Mesenchymal stem cell (in vitro differentiated cells and primary cell): ENCODE results near the gene CACNG4.
A peak's percentile ranks its signal among the peaks of the same experiment; 100 is the strongest.

ENCODE experiments used
- DNase-seq: peaks from one replicate; pipeline ENCODE4 v3.0.0-alpha.2; 2013
- H2AFZ ChIP-seq: one replicate; pipeline ENCODE4 v1.6.1; 2013; ENCODE audit warnings: low read depth, mild to moderate bottlenecking, control low read depth, inconsistent platforms, low read length, moderate library complexity
- H2AK5ac ChIP-seq: 2 replicates; pipeline ENCODE4 v1.6.1; 2013; ENCODE audit warnings: low read length, moderate library complexity, mild to moderate bottlenecking, inconsistent platforms; ENCODE audit not compliant: severe bottlenecking
- H2BK120ac ChIP-seq: one replicate; pipeline ENCODE4 v1.6.1; 2013; ENCODE audit warnings: low read depth, mild to moderate bottlenecking, inconsistent platforms, low read length, moderate library complexity
- H2BK12ac ChIP-seq, 2 experiments: one replicate each; pipeline ENCODE4 v1.6.1; 2013; ENCODE audit warnings: inconsistent platforms in 2 of 2, low read length in 2 of 2, mild to moderate bottlenecking in 2 of 2, moderate library complexity in 2 of 2, control low read depth in 1 of 2
- H2BK15ac ChIP-seq: one replicate; pipeline ENCODE4 v1.6.1; 2013; ENCODE audit warnings: mild to moderate bottlenecking, low read depth, inconsistent platforms; ENCODE audit not compliant: poor library complexity, severe bottlenecking
- H2BK5ac ChIP-seq: 2 replicates; pipeline ENCODE4 v1.6.1; 2013; ENCODE audit warnings: low read depth, mild to moderate bottlenecking, low read length, control low read depth, inconsistent platforms; ENCODE audit not compliant: poor library complexity, severe bottlenecking
- H3K14ac ChIP-seq, 2 experiments: one replicate each; pipeline ENCODE4 v1.6.1; 2013; ENCODE audit warnings: inconsistent platforms in 2 of 2, low read length in 2 of 2, control low read depth in 1 of 2, mild to moderate bottlenecking in 1 of 2, moderate library complexity in 1 of 2
- H3K18ac ChIP-seq, 2 experiments: one replicate each; pipeline ENCODE4 v1.6.1; 2013; ENCODE audit warnings: inconsistent platforms in 2 of 2, low read length in 2 of 2, control low read depth in 1 of 2, low read depth in 1 of 2, mild to moderate bottlenecking in 1 of 2
- H3K23ac ChIP-seq, 2 experiments: one replicate each; pipeline ENCODE4 v1.6.1; 2013; ENCODE audit warnings: inconsistent platforms in 2 of 2, low read length in 2 of 2, mild to moderate bottlenecking in 2 of 2, moderate library complexity in 2 of 2, control low read depth in 1 of 2
- H3K27ac ChIP-seq: 2 replicates; pipeline ENCODE4 v1.5.1; 2013; ENCODE audit warnings: mild to moderate bottlenecking, moderate library complexity, low read length, control low read depth, inconsistent platforms; ENCODE audit not compliant: poor library complexity, severe bottlenecking
- H3K27me3 ChIP-seq, 2 experiments: 2 replicates each; pipeline versions ENCODE4 v1.6.1 to v1.7.0; 2013; ENCODE audit warnings: low read length in 2 of 2, mild to moderate bottlenecking in 2 of 2, moderate library complexity in 2 of 2, control low read depth in 1 of 2, inconsistent platforms in 1 of 2; ENCODE audit not compliant: control insufficient read depth in 1 of 2, insufficient read depth in 1 of 2
- H3K36me3 ChIP-seq, 2 experiments: 2 replicates each; pipeline versions ENCODE4 v1.6.1 to v1.7.0; 2013; ENCODE audit warnings: low read length in 2 of 2, control low read depth in 1 of 2, inconsistent platforms in 1 of 2, low read depth in 1 of 2, mild to moderate bottlenecking in 1 of 2; ENCODE audit not compliant: insufficient read depth in 2 of 2, control insufficient read depth in 1 of 2
- H3K4ac ChIP-seq, 2 experiments: one replicate each; pipeline ENCODE4 v1.6.1; 2013; ENCODE audit warnings: inconsistent platforms in 2 of 2, low read length in 2 of 2, mild to moderate bottlenecking in 2 of 2, moderate library complexity in 2 of 2, control low read depth in 1 of 2, low read depth in 1 of 2
- H3K4me1 ChIP-seq: 2 replicates; pipeline ENCODE4 v1.6.1; 2013; ENCODE audit warnings: low read depth, low read length, control low read depth; ENCODE audit not compliant: control insufficient read depth, insufficient read depth
- H3K4me2 ChIP-seq: 2 replicates; pipeline ENCODE4 v1.6.1; 2013; ENCODE audit warnings: low read length, mild to moderate bottlenecking, inconsistent platforms; ENCODE audit not compliant: poor library complexity, severe bottlenecking
- H3K4me3 ChIP-seq, 2 experiments: 2 replicates each; pipeline versions ENCODE4 v1.5.1 to v1.7.0; 2013; ENCODE audit warnings: low read length in 2 of 2, mild to moderate bottlenecking in 2 of 2, control low read depth in 1 of 2, low read depth in 1 of 2; ENCODE audit not compliant: insufficient read depth in 1 of 2
- H3K79me1 ChIP-seq: replicated peaks from 2 replicates; pipeline ENCODE4 v1.6.1; 2013; ENCODE audit warnings: mild to moderate bottlenecking, control low read depth, low read length, inconsistent platforms; ENCODE audit not compliant: poor library complexity, severe bottlenecking
- H3K9ac ChIP-seq: 2 replicates; pipeline ENCODE4 v1.7.0; 2013; ENCODE audit warnings: mild to moderate bottlenecking, low read length, moderate library complexity
- H3K9me3 ChIP-seq: 2 replicates; pipeline ENCODE4 v1.7.0; 2013; ENCODE audit warnings: mild to moderate bottlenecking, low read length; ENCODE audit not compliant: control insufficient read depth
- H4K8ac ChIP-seq: one replicate; pipeline ENCODE4 v1.6.1; 2013; ENCODE audit warnings: inconsistent platforms, mild to moderate bottlenecking, low read length, moderate library complexity
- H4K91ac ChIP-seq: one replicate; pipeline ENCODE4 v1.6.1; 2013; ENCODE audit warnings: mild to moderate bottlenecking, low read length, inconsistent platforms
- WGBS: methylation state at CpG from one replicate; pipeline ENCODE4 v1.1.7; 2013; ENCODE audit warnings: mixed read lengths; 5-methylcytosine and 5-hydroxymethylcytosine counted together

CACNG4 gene

GRCh38 chr17:67052720-67053437, 88.4 kb downstream of the CACNG4 start:
- DNase-seq = no peak
- Histone ChIP-seq H3K9me3 (peaks cover 29% of the 10 kb centered on the region), H3K23ac (no peak overlapping the region), H3K4me3 (no peak overlapping the region), H3K4me1 (peaks cover 6% of the 10 kb centered on the region), H3K18ac (no peak overlapping the region), H2BK12ac (no peak overlapping the region), H2BK15ac (no peak overlapping the region), H3K9ac (no peak overlapping the region), H4K8ac (no peak overlapping the region), H2BK5ac (no peak overlapping the region), H3K4ac (no peak overlapping the region), H3K27me3 (peaks cover 0 to 11% of the 10 kb centered on the region in 2 experiments), H3K14ac (no peak overlapping the region), H4K91ac (no peak overlapping the region), H3K4me2 (no peak overlapping the region), H2BK120ac (no peak overlapping the region), H2AK5ac (no peak overlapping the region), H3K27ac (no peak overlapping the region), H2AFZ (no peak overlapping the region), H3K36me3 (no peaks in the 10 kb centered on the region), H3K79me1 (no peaks in the 10 kb centered on the region)
- 85% methylated on average over 7 of the region's 9 CpGs for WGBS

GRCh38 chr17:67053438-67054000, 89.0 kb downstream of the CACNG4 start:
- H3K79me1 ChIP-seq = no peaks in the 10 kb centered on the region
- 87% methylated on average over 8 of the region's 9 CpGs for WGBS
- no peak overlapping the region for H2BK15ac ChIP-seq

GRCh38 chr17:67054011-67054591, 89.6 kb downstream of the CACNG4 start:
- H3K79me1 ChIP-seq = no peaks in the 10 kb centered on the region
- H3K23ac ChIP-seq = no peak overlapping the region
- no peak overlapping the region for H2BK15ac ChIP-seq
- H4K8ac ChIP-seq = no peak overlapping the region
- no peak overlapping the region for H3K9ac ChIP-seq
- no peak overlapping the region for H2BK5ac ChIP-seq
- no peak overlapping the region for H3K27ac ChIP-seq
- H4K91ac ChIP-seq = no peak overlapping the region
- H2AFZ ChIP-seq = no peak overlapping the region
- peaks cover 18% of the 10 kb centered on the region for H3K9me3 ChIP-seq
- H3K18ac ChIP-seq = no peak overlapping the region
- H2BK12ac ChIP-seq = no peak overlapping the region
- H3K14ac ChIP-seq = no peak overlapping the region
- WGBS = 89% methylated on average over 19 of the region's 19 CpGs
- H2AK5ac ChIP-seq = no peak overlapping the region
- no peaks in the 10 kb centered on the region for H3K36me3 ChIP-seq
- DNase-seq = no peak
- no peak overlapping the region for H2BK120ac ChIP-seq
- peaks cover 6% of the 10 kb centered on the region for H3K4me1 ChIP-seq
- no peak overlapping the region for H3K4me3 ChIP-seq
- no peak overlapping the region for H3K4ac ChIP-seq
- no peak overlapping the region for H3K4me2 ChIP-seq
- peaks cover 0 to 11% of the 10 kb centered on the region in 2 experiments for H3K27me3 ChIP-seq

More at GRCh38 chr17:67053438-67054000, 89.0 kb downstream of the CACNG4 start:
- Histone ChIP-seq H2AFZ (no peak overlapping the region), H2AK5ac (no peak overlapping the region), H4K91ac (no peak overlapping the region), H3K36me3 (no peaks in the 10 kb centered on the region), H3K4me3 (no peak overlapping the region), H2BK5ac (no peak overlapping the region), H3K9ac (no peak overlapping the region), H3K4me1 (peaks cover 6% of the 10 kb centered on the region), H2BK12ac (no peak overlapping the region), H3K27me3 (peaks cover 0 to 11% of the 10 kb centered on the region in 2 experiments), H3K18ac (no peak overlapping the region), H3K9me3 (peaks cover 24% of the 10 kb centered on the region), H2BK120ac (no peak overlapping the region), H3K4ac (no peak overlapping the region), H3K27ac (no peak overlapping the region), H3K14ac (no peak overlapping the region), H4K8ac (no peak overlapping the region), H3K23ac (no peak overlapping the region), H3K4me2 (no peak overlapping the region)
- no peak for DNase-seq

GRCh38 chr17:67054608-67055007, 90.1 kb downstream of the CACNG4 start:
- no peak overlapping the region for H2AK5ac ChIP-seq
- H3K36me3 ChIP-seq = no peaks in the 10 kb centered on the region
- H3K4me2 ChIP-seq = no peak overlapping the region
- no peak overlapping the region for H3K27ac ChIP-seq
- no peak overlapping the region for H4K8ac ChIP-seq
- peak overlapping the region in 1 of 2 experiments; percentile 3 for H3K14ac ChIP-seq
- H2BK12ac ChIP-seq = no peak overlapping the region
- H3K9me3 ChIP-seq = peaks cover 13% of the 10 kb centered on the region
- no peak overlapping the region for H3K23ac ChIP-seq
- no peak overlapping the region for H3K9ac ChIP-seq
- H3K4me1 ChIP-seq = peaks cover 6% of the 10 kb centered on the region
- H3K18ac ChIP-seq = no peak overlapping the region
- H3K79me1 ChIP-seq = no peaks in the 10 kb centered on the region
- H3K27me3 ChIP-seq = peaks cover 0 to 11% of the 10 kb centered on the region in 2 experiments
- no peak overlapping the region for H3K4ac ChIP-seq
- DNase-seq = no peak
- no peak overlapping the region for H3K4me3 ChIP-seq
- H2BK120ac ChIP-seq = no peak overlapping the region
- 76% methylated on average over 5 of the region's 5 CpGs for WGBS
- no peak overlapping the region for H2AFZ ChIP-seq
- no peak overlapping the region for H2BK5ac ChIP-seq
- no peak overlapping the region for H2BK15ac ChIP-seq
- no peak overlapping the region for H4K91ac ChIP-seq
